Measurements from ENCODE around the gene TMEM229B. TPM values are rescaled to one million over a fixed set of nuclear protein-coding genes. Genes with fewer than 3 reads are reported as not detected.

Gene TMEM229B
- polyA plus RNA-seq, 1 of the 3 experiments (the other 2 are of a cell fraction): 0.16 TPM

DNA sequence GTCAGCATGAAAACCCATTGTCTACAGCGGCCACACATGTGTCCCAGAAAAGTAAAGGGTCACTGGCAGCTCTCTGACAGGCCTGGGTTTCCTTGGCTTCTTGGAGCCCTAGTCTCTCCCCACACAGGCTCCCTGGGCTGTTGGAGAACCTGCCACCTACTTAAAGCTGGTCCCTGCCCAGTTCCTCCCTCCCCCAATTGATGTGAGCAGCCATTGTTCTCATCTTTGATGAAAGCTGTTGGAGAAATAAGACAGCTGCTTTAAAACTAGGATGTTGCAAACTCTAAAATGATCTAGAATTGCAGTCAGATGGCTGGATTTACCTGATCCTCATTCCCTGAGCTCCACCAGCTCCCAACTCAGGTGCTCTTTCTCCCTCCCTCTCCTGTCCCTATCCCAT lies 39.8 kb upstream of the TMEM229B start:
- no peak overlapping the region for H3K4me2 ChIP-seq
- WGBS (ENCODE audit: low lambda C conversion rate): 86% methylated on average over 1 of the region's 1 CpG
- no peak overlapping the region for H3K27ac ChIP-seq (ENCODE audit: low read depth in 2 of 2, low read length in 1 of 2)
- POLR2A ChIA-PET: no interaction called here
- H3K9me2 ChIP-seq: no peaks in the 10 kb centered on the region
- CTCF ChIA-PET: interaction anchor here (0.8 to 5.8 kb wide), 14 partner anchors 11 to 266 kb away, joined by 3 to 237 read pairs (median 6); partner anchors contain the start of gene ATP6V1D
- no peaks in the 10 kb centered on the region for H3K79me2 ChIP-seq (ENCODE audit: insufficient read depth)
- no peak for DNase-seq
- no peaks in the 10 kb centered on the region for H4K20me1 ChIP-seq (ENCODE audit: insufficient read depth)
- no peak overlapping the region for H2AFZ ChIP-seq (ENCODE audit: low read depth)
- H3K4me3 ChIP-seq (ENCODE audit: low read depth in 2 of 2, low read length in 1 of 2): no peak overlapping the region
- H3K27me3 ChIP-seq (ENCODE audit: insufficient read depth): peaks cover 6% of the 10 kb centered on the region; the same call in 1 of the 2 replicates
- no peak overlapping the region for H3K9ac ChIP-seq
- H3K9me3 ChIP-seq: no peaks in the 10 kb centered on the region
- H3K36me3 ChIP-seq (replicated peaks in 1 of 2; ENCODE audit: control insufficient read depth in 1 of 2, insufficient read depth in 2 of 2, low read length in 1 of 2): no peaks in the 10 kb centered on the region
- no peaks in the 10 kb centered on the region; a peak in 1 of 4 replicates for H3K4me1 ChIP-seq (ENCODE audit: control insufficient read depth in 1 of 2, insufficient read depth in 2 of 2, low read depth in 1 of 2, low read length in 1 of 2)
- TF ChIP-seq FOXM1 (IDR thresholded peaks at IDR 0.05; ENCODE audit: low read depth) (no peak), TAF1 (IDR thresholded peaks at IDR 0.05; ENCODE audit: borderline replicate concordance, low read depth, low read length) (no peak), NRF1 (IDR thresholded peaks at IDR 0.05; ENCODE audit: low read depth, low read length) (no peak), SIN3A (IDR thresholded peaks at IDR 0.05; ENCODE audit: borderline replicate concordance, low read depth, low read length) (no peak), RFX5 (IDR thresholded peaks at IDR 0.05; ENCODE audit: low read length) (no peak), RCOR1 (IDR thresholded peaks at IDR 0.05; ENCODE audit: low read length) (no peak), CHD2 (IDR thresholded peaks at IDR 0.05; ENCODE audit: low read length, partially characterized antibody) (no peak), GATA2 (CRISPR knock-in tag; IDR thresholded peaks at IDR 0.05) (no peak)
- TF ChIP-seq, protein P1, sequence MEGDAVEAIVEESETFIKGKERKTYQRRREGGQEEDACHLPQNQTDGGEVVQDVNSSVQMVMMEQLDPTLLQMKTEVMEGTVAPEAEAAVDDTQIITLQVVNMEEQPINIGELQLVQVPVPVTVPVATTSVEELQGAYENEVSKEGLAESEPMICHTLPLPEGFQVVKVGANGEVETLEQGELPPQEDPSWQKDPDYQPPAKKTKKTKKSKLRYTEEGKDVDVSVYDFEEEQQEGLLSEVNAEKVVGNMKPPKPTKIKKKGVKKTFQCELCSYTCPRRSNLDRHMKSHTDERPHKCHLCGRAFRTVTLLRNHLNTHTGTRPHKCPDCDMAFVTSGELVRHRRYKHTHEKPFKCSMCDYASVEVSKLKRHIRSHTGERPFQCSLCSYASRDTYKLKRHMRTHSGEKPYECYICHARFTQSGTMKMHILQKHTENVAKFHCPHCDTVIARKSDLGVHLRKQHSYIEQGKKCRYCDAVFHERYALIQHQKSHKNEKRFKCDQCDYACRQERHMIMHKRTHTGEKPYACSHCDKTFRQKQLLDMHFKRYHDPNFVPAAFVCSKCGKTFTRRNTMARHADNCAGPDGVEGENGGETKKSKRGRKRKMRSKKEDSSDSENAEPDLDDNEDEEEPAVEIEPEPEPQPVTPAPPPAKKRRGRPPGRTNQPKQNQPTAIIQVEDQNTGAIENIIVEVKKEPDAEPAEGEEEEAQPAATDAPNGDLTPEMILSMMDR (IDR thresholded peaks at IDR 0.05): no peak
- TF ChIP-seq, protein P2, sequence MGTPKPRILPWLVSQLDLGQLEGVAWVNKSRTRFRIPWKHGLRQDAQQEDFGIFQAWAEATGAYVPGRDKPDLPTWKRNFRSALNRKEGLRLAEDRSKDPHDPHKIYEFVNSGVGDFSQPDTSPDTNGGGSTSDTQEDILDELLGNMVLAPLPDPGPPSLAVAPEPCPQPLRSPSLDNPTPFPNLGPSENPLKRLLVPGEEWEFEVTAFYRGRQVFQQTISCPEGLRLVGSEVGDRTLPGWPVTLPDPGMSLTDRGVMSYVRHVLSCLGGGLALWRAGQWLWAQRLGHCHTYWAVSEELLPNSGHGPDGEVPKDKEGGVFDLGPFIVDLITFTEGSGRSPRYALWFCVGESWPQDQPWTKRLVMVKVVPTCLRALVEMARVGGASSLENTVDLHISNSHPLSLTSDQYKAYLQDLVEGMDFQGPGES (IDR thresholded peaks at IDR 0.05; ENCODE audit: low read depth, low read length): no peak
- TF ChIP-seq, protein P3, sequence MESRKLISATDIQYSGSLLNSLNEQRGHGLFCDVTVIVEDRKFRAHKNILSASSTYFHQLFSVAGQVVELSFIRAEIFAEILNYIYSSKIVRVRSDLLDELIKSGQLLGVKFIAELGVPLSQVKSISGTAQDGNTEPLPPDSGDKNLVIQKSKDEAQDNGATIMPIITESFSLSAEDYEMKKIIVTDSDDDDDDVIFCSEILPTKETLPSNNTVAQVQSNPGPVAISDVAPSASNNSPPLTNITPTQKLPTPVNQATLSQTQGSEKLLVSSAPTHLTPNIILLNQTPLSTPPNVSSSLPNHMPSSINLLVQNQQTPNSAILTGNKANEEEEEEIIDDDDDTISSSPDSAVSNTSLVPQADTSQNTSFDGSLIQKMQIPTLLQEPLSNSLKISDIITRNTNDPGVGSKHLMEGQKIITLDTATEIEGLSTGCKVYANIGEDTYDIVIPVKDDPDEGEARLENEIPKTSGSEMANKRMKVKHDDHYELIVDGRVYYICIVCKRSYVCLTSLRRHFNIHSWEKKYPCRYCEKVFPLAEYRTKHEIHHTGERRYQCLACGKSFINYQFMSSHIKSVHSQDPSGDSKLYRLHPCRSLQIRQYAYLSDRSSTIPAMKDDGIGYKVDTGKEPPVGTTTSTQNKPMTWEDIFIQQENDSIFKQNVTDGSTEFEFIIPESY (IDR thresholded peaks at IDR 0.05; ENCODE audit: borderline replicate concordance, low read depth): no peak
- no peaks in the 10 kb centered on the region for H3F3A ChIP-seq (replicated peaks; ENCODE audit: insufficient read depth)

DNA sequence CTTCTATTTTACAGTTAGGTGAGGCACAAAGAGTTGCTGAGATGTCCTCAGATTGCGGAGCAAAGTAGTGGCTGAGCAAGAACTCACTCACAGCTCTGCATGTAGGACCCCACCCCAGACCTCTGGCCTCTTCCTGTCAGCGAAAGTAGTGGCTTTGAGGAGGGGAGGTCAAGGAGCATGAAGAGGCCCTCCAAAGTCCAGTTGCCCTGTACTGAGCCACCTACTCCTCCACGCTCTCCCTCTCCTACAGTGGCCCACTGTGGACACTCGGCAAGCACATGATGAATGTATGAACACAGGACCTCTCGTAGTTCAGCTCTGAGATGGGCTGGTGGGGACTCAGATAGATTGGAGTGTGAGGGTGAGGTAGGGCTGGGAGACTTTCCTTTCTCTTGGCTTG lies 39.2 kb upstream of the TMEM229B start:
- Histone ChIP-seq H3K36me3 (replicated peaks in 1 of 2; ENCODE audit: control insufficient read depth in 1 of 2, insufficient read depth in 2 of 2, low read length in 1 of 2) (no peaks in the 10 kb centered on the region), H3K4me2 (no peak overlapping the region), H3F3A (replicated peaks; ENCODE audit: insufficient read depth) (no peaks in the 10 kb centered on the region), H3K79me2 (ENCODE audit: insufficient read depth) (no peaks in the 10 kb centered on the region), H4K20me1 (ENCODE audit: insufficient read depth) (no peaks in the 10 kb centered on the region), H2AFZ (ENCODE audit: low read depth) (no peak overlapping the region), H3K27me3 (ENCODE audit: insufficient read depth) (peaks cover 10% of the 10 kb centered on the region; the same call in 1 of the 2 replicates), H3K9me3 (no peaks in the 10 kb centered on the region), H3K4me3 (ENCODE audit: low read depth in 2 of 2, low read length in 1 of 2) (no peak overlapping the region), H3K27ac (ENCODE audit: low read depth in 2 of 2, low read length in 1 of 2) (no peak overlapping the region), H3K4me1 (ENCODE audit: control insufficient read depth in 1 of 2, insufficient read depth in 2 of 2, low read depth in 1 of 2, low read length in 1 of 2) (no peaks in the 10 kb centered on the region; a peak in 1 of 4 replicates), H3K9ac (no peak overlapping the region), H3K9me2 (no peaks in the 10 kb centered on the region)
- ChIA-PET CTCF (interaction anchor here (0.8 to 5.8 kb wide), 20 partner anchors 9 to 267 kb away, joined by 3 to 237 read pairs (median 7); partner anchors contain the start of gene ATP6V1D), POLR2A (no interaction called here)
- no peak for TF ChIP-seq MXI1 (IDR thresholded peaks at IDR 0.05; ENCODE audit: low read depth, low read length)
- TF ChIP-seq ELF1 (IDR thresholded peaks at IDR 0.05): no peak
- TF ChIP-seq RFX5 (IDR thresholded peaks at IDR 0.05; ENCODE audit: low read length): no peak
- TF ChIP-seq, protein P4, sequence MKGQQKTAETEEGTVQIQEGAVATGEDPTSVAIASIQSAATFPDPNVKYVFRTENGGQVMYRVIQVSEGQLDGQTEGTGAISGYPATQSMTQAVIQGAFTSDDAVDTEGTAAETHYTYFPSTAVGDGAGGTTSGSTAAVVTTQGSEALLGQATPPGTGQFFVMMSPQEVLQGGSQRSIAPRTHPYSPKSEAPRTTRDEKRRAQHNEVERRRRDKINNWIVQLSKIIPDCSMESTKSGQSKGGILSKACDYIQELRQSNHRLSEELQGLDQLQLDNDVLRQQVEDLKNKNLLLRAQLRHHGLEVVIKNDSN (IDR thresholded peaks at IDR 0.05; ENCODE audit: borderline replicate concordance, low read depth): no peak
- no peak for TF ChIP-seq FOXM1 (IDR thresholded peaks at IDR 0.05; ENCODE audit: low read depth)
- 56% methylated on average over 5 of the region's 5 CpGs for WGBS (ENCODE audit: low lambda C conversion rate)
- DNase-seq: no peak

Data from SK-N-SH (cell line).